Measurements from ENCODE around the gene IL13.
"Not testable (repeated sequence)": the region's sequence is repeated elsewhere in the genome, so short reads cannot be mapped to it uniquely, and the experiment has no call there.

Gene IL13

GRCh38 chr5:132691755-132692631 is 34.0 kb downstream of the IL13 start:
- DNase-seq: not testable (repeated sequence)

- no peak for DNase-seq
Measured at GRCh38 chr5:132692632-132692967, 34.6 kb downstream of the IL13 start.

- no peak for DNase-seq
Measured at GRCh38 chr5:132695956-132696355, 38.0 kb downstream of the IL13 start.

GRCh38 chr5:132704875-132705274 is 46.9 kb downstream of the IL13 start:
- DNase-seq: no peak

GRCh38 chr5:132708645-132709044 is 50.7 kb downstream of the IL13 start:
- no peak for DNase-seq
